SH-SY5Y (cell line): ENCODE data around the gene SRGAP3.

ENCODE experiments used
- GATA2 ChIP-seq: IDR thresholded peaks from 2 replicates; pipeline ENCODE4 v1.6.1; 2011; ENCODE audit warnings: mild to moderate bottlenecking, low read depth, low read length
- GATA3 ChIP-seq: IDR thresholded peaks from 2 replicates; pipeline ENCODE4 v1.6.1; 2011; ENCODE audit warnings: low read depth, mild to moderate bottlenecking, low read length, moderate library complexity

DNA sequence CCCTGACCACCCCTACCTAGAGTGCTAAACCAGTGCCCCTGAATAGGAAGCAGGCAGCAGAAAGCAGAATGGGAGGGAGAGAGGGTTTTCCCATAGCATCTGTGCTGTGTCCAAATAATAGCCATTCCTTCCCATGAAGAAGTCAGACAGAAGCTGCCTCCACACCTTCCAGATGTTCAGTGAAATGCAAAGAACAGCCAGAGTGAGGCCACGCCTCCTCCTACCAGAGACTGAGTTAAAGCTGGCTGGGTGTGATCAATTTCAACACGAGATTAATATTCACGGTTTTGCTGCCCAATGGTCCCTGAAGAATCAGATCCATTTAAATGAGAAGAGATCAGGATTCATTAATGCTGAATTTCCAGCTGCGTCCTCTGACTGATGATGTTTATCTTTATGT lies 111.8 kb downstream of the SRGAP3 start:
- no peak for TF ChIP-seq GATA2
- TF ChIP-seq GATA3: no peak
